HCT116 (cell line): Measurements from ENCODE around the gene GRK5. TPM values are rescaled to one million over a fixed set of nuclear protein-coding genes. Genes with fewer than 3 reads are reported as not detected.

Experiments used
- ATAC-seq: fragments of 200-7000 bp; cut with Tn5 transposase; 2 replicates; pipeline ENCODE4 v1.9.1; 2020; ENCODE audit warnings: mild to moderate bottlenecking, moderate library complexity
- BruUV-seq: library from RNA; stranded (reverse); fragments of 400-500 nt; replicated peaks from 2 replicates; lab custom pipeline; 2021; lab: Mats Ljungman, UMichigan
- CTCF ChIA-PET: fragments of 300-600 bp; sonication (Branson Sonifier 250); formaldehyde crosslinking; loops from one replicate; lab custom pipeline; 2021; ENCODE audit warnings: antibody characterized with exemption; lab: Charles Lee
- POLR2A ChIA-PET: fragments of 300-600, 350-600 bp; sonication (Branson Sonifier 250); formaldehyde crosslinking; loops from one replicate; lab custom pipeline; 2021; ENCODE audit warnings: antibody characterized with exemption; lab: Charles Lee
- RAD21 ChIA-PET, 2 experiments: fragments of 300-600 bp; sonication (Branson Sonifier 250); formaldehyde crosslinking; loops; one replicate each; lab custom pipeline; 2023; ENCODE audit warnings: low total read pairs in 2 of 2; ENCODE audit not compliant: uncharacterized antibody in 2 of 2, unreplicated experiment in 2 of 2, low non-redundant PET in 1 of 2; lab: Charles Lee
- DNase-seq: peaks from one replicate; pipeline ENCODE4 v3.0.0-alpha.2; 2010; ENCODE audit warnings: low read depth, low spot score
- H2AFZ ChIP-seq: fragments of 200-600 bp; shearing (Covaris generic), sonication (generic); 2 replicates; pipeline ENCODE4 v1.6.1; 2017; ENCODE audit warnings: low read depth, mixed run types, mixed read lengths, antibody characterized with exemption, low read length; ENCODE audit not compliant: poor library complexity, severe bottlenecking
- H3K27ac ChIP-seq: 2 replicates; pipeline ENCODE4 v1.5.1; 2012; ENCODE audit warnings: low read depth, low read length
- H3K27me3 ChIP-seq: fragments of 200-600 bp; sonication (generic); 2 replicates; pipeline ENCODE4 v1.6.1; 2016; ENCODE audit warnings: mixed run types, low read length, mixed read lengths; ENCODE audit not compliant: insufficient read depth
- H3K36me3 ChIP-seq, 2 experiments: fragments of 200-500 bp in 1 of 2; fragments of 200-600 bp in 1 of 2; sonication (Bioruptor generic) in 1 of 2; sonication (generic) in 1 of 2; 2 replicates each; pipeline versions ENCODE4 v1.5.1 to v1.6.1; 2014 to 2016; ENCODE audit warnings: low read length in 2 of 2, inconsistent platforms in 1 of 2, mixed read lengths in 1 of 2, mixed run types in 1 of 2; ENCODE audit not compliant: insufficient read depth in 2 of 2, control insufficient read depth in 1 of 2
- H3K4me1 ChIP-seq, 2 experiments: fragments of 200-600 bp in 1 of 2; sonication (generic) in 1 of 2; 2 replicates each; pipeline versions ENCODE4 v1.5.1 to v1.6.1; 2012 to 2017; ENCODE audit warnings: low read length in 2 of 2, inconsistent platforms in 1 of 2, mild to moderate bottlenecking in 1 of 2, mixed read lengths in 1 of 2, mixed run types in 1 of 2, moderate library complexity in 1 of 2; ENCODE audit not compliant: insufficient read depth in 2 of 2, control insufficient read depth in 1 of 2
- H3K4me2 ChIP-seq: fragments of 200-600 bp; sonication (generic); 2 replicates; pipeline ENCODE4 v1.6.1; 2017; ENCODE audit warnings: mixed run types, low read length, mixed read lengths
- H3K4me3 ChIP-seq, 2 experiments: fragments of 200-600 bp in 1 of 2; sonication (generic) in 1 of 2; replicated peaks in 1 of 2; 2 replicates each; pipeline ENCODE4 v1.5.1; 2011 to 2016; ENCODE audit warnings: low read length in 2 of 2, control low read depth in 1 of 2, low read depth in 1 of 2, mild to moderate bottlenecking in 1 of 2, mixed read lengths in 1 of 2, mixed run types in 1 of 2
- H3K79me2 ChIP-seq: fragments of 200-600 bp; sonication (generic); 2 replicates; pipeline ENCODE4 v1.6.1; 2017; ENCODE audit warnings: mild to moderate bottlenecking, mixed run types, low read length, moderate library complexity, mixed read lengths; ENCODE audit not compliant: insufficient read depth
- H3K9ac ChIP-seq: fragments of 200-600 bp; sonication (generic); 2 replicates; pipeline ENCODE4 v1.6.1; 2016; ENCODE audit warnings: low read length, mixed read lengths
- H3K9me2 ChIP-seq: fragments of 200-600 bp; sonication (generic), shearing (Covaris generic); 2 replicates; pipeline ENCODE4 v1.6.1; 2017; ENCODE audit warnings: mixed run types, mild to moderate bottlenecking, moderate library complexity; ENCODE audit not compliant: insufficient read depth
- H3K9me3 ChIP-seq, 2 experiments: fragments of 200-500 bp in 1 of 2; fragments of 200-600 bp in 1 of 2; sonication (Bioruptor generic) in 1 of 2; sonication (generic) in 1 of 2; 2 replicates each; pipeline ENCODE4 v1.6.1; 2014 to 2017; ENCODE audit warnings: low read length in 2 of 2, mixed read lengths in 2 of 2, inconsistent platforms in 1 of 2, low read depth in 1 of 2, mild to moderate bottlenecking in 1 of 2, mixed run types in 1 of 2, moderate library complexity in 1 of 2; ENCODE audit not compliant: control insufficient read depth in 1 of 2, insufficient read depth in 1 of 2
- H4K20me1 ChIP-seq: fragments of 200-600 bp; sonication (generic), shearing (Covaris generic); 2 replicates; pipeline ENCODE4 v1.6.1; 2017; ENCODE audit warnings: mixed run types, mild to moderate bottlenecking, moderate library complexity; ENCODE audit not compliant: insufficient read depth
- CBX3 ChIP-seq: IDR thresholded peaks from 2 replicates; pipeline ENCODE4 v1.6.1; 2012; ENCODE audit warnings: low read depth
- EGR1 ChIP-seq: IDR thresholded peaks from 2 replicates; pipeline ENCODE4 v1.6.1; 2012; ENCODE audit warnings: low read depth
- ELF1 ChIP-seq: IDR thresholded peaks from 2 replicates; pipeline ENCODE4 v1.6.1; 2012; ENCODE audit warnings: low read depth, borderline replicate concordance
- FOSL1 ChIP-seq: IDR thresholded peaks from 2 replicates; pipeline ENCODE4 v1.6.1; 2012; ENCODE audit warnings: low read depth
- MAX ChIP-seq: IDR thresholded peaks from 2 replicates; pipeline ENCODE4 v1.6.1; 2012
- POLR2A ChIP-seq: IDR thresholded peaks from 2 replicates; pipeline ENCODE4 v1.7.0; 2011; ENCODE audit warnings: borderline replicate concordance; ENCODE audit not compliant: insufficient read depth, insufficient read length; ENCODE audit errors: extremely low read depth
- POLR2AphosphoS5 ChIP-seq: IDR thresholded peaks from 2 replicates; pipeline ENCODE4 v1.6.1; 2011; ENCODE audit warnings: mild to moderate bottlenecking, low read depth, low read length, moderate library complexity
- REST ChIP-seq: IDR thresholded peaks from 2 replicates; pipeline ENCODE4 v1.6.1; 2012; ENCODE audit warnings: low read depth
- intact Hi-C: fragments of 100-400 bp; cut with micrococcal nuclease; formaldehyde crosslinking; loops from 2 replicates; pipeline ENCODE4 v1.10.0; 2022
- total RNA-seq: library from RNA; stranded (reverse); gene quantifications from one replicate; pipeline ENCODE4 v1.2.1, GENCODE V29; 2021; ENCODE audit not compliant: unreplicated experiment

GRK5 gene
- total RNA-seq, 1 experiment from 2014 or later: 7.3 TPM

GRCh38 chr10:119344381-119344780, 137.0 kb downstream of the GRK5 start:
- BruUV-seq: no TSS peak
- H3K79me2 ChIP-seq: no peaks in the 10 kb centered on the region
- ChIA-PET CTCF (no interaction called here), POLR2A (interaction anchor here (0.5 kb wide), 1 partner anchor 75 kb away, joined by 3 read pairs; no protein-coding TSS in a partner anchor)
- no peak overlapping the region for H2AFZ ChIP-seq
- DNase-seq: no peak
- H3K4me3 ChIP-seq: no peak overlapping the region
- H3K27ac ChIP-seq: no peak overlapping the region
- no peak for ATAC-seq
- no peaks in the 10 kb centered on the region for H3K27me3 ChIP-seq
- no peaks in the 10 kb centered on the region for H3K9me2 ChIP-seq
- H3K9me3 ChIP-seq: no peaks in the 10 kb centered on the region
- no peak overlapping the region for H3K4me2 ChIP-seq
- intact Hi-C loops: no loop called here
- no peak overlapping the region for H3K9ac ChIP-seq
- no peaks in the 10 kb centered on the region for H4K20me1 ChIP-seq
- TF ChIP-seq EGR1 (no peak), MAX (no peak)
- TF ChIP-seq, all 23 proteins: peak for 0
- Histone ChIP-seq H3K4me1 (peaks cover 6 to 15% of the 10 kb centered on the region in 2 experiments; a peak in 3 of 4 replicates), H3K36me3 (no peaks in the 10 kb centered on the region)
- RAD21 ChIA-PET: no interaction called here

- Histone ChIP-seq H3K27ac (no peak overlapping the region), H3K79me2 (no peaks in the 10 kb centered on the region), H3K9me2 (no peaks in the 10 kb centered on the region), H4K20me1 (no peaks in the 10 kb centered on the region), H3K9ac (no peak overlapping the region), H3K4me2 (no peak overlapping the region), H2AFZ (no peak overlapping the region), H3K9me3 (no peaks in the 10 kb centered on the region), H3K36me3 (no peaks in the 10 kb centered on the region), H3K4me1 (peaks cover 6 to 8% of the 10 kb centered on the region in 2 experiments; a peak in 3 of 4 replicates), H3K27me3 (no peaks in the 10 kb centered on the region), H3K4me3 (no peak overlapping the region)
- intact Hi-C loops: no loop called here
- no peak for TF ChIP-seq CBX3
- TF ChIP-seq FOSL1: no peak
- TF ChIP-seq POLR2A: no peak
- no peak for TF ChIP-seq REST
- TF ChIP-seq POLR2AphosphoS5: no peak
- no peak for TF ChIP-seq EGR1
- TF ChIP-seq ELF1: no peak
- no TSS peak for BruUV-seq
- ChIA-PET RAD21 (no interaction called here), POLR2A (interaction anchor here (0.7 kb wide), 1 partner anchor 84 kb away, joined by 3 read pairs; no protein-coding TSS in a partner anchor), CTCF (no interaction called here)
- DNase-seq (no peak), ATAC-seq (no peak)
These were observed 138.9 kb downstream of the GRK5 start for GRCh38 chr10:119346095-119346832.
